ENCODE results near the gene DGKB.

Gene DGKB

DNA sequence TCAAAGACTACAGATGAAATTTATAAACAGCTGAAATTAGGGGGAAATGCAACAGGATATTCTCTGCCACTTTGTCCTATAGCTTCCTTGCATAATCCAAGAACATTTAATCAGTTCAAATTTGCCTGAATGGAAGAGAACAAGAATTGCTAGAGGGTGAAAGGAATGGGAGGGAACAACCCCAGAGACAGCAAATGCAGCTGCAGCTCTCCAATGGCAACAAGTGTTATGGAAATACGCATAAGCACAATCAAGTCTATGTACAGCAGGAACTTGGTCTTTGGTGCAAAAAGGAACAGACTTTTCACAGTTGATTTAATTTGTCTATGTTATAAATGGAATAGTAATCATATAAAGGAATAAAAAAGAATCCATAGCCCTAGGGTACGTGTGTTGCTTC, 644.1 kb downstream of the DGKB start:
- Histone ChIP-seq H3K27ac (no peak overlapping the region), H3K4me3 (no peak overlapping the region)
- TF ChIP-seq, protein P1, sequence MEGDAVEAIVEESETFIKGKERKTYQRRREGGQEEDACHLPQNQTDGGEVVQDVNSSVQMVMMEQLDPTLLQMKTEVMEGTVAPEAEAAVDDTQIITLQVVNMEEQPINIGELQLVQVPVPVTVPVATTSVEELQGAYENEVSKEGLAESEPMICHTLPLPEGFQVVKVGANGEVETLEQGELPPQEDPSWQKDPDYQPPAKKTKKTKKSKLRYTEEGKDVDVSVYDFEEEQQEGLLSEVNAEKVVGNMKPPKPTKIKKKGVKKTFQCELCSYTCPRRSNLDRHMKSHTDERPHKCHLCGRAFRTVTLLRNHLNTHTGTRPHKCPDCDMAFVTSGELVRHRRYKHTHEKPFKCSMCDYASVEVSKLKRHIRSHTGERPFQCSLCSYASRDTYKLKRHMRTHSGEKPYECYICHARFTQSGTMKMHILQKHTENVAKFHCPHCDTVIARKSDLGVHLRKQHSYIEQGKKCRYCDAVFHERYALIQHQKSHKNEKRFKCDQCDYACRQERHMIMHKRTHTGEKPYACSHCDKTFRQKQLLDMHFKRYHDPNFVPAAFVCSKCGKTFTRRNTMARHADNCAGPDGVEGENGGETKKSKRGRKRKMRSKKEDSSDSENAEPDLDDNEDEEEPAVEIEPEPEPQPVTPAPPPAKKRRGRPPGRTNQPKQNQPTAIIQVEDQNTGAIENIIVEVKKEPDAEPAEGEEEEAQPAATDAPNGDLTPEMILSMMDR (IDR thresholded peaks at IDR 0.05), result no peak
- DNase-seq (ENCODE audit: low spot score), result no peak

DNA sequence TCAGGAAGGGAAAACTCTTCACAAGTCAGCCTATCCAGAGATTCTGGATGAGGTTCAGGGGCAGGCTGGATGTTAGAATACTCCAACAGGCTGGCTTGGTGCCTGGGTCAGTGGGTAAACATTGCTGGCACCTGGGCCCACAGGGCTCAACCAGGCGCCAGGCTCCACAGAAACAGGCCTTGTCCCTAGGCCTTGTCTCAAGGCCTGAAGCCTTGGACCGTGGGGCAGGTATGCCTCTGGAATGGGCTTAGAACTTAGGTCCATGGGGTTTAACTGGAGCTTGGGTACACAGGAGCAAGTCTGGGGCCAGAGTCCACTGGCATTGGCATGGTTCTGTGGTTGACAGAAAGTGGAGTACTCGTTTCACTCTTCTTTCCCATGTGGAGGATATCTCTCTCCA, 650.1 kb downstream of the DGKB start:
- no peak for DNase-seq (ENCODE audit: low spot score)
- TF ChIP-seq, protein P1 (IDR thresholded peaks at IDR 0.05), result no peak
- Histone ChIP-seq H3K4me3 (no peak overlapping the region), H3K27ac (no peak overlapping the region)

DNA sequence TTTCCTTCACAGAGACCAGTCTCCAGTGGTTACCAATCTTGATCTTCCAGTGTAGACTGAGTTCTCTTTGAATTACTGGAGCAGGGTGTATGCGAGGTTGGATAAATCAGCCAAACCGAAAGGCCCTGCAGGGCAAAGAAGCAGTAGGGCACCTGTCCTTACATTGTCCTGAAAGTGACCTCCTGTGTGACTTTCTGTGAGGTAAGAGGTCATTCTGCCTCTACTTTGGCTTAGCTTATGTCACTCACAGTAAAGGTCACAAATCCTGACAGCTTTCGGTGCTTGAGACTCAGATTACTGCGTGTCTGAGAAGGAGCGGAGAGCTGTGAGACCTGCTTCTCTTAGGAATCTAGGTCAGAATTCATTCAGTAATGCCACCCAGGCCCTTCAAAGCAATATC, 660.4 kb downstream of the DGKB start:
- TF ChIP-seq, protein P1 (IDR thresholded peaks at IDR 0.05), result no peak
- Histone ChIP-seq H3K27ac (no peak overlapping the region), H3K4me3 (no peak overlapping the region)
- DNase-seq (ENCODE audit: low spot score), result no peak

DNA sequence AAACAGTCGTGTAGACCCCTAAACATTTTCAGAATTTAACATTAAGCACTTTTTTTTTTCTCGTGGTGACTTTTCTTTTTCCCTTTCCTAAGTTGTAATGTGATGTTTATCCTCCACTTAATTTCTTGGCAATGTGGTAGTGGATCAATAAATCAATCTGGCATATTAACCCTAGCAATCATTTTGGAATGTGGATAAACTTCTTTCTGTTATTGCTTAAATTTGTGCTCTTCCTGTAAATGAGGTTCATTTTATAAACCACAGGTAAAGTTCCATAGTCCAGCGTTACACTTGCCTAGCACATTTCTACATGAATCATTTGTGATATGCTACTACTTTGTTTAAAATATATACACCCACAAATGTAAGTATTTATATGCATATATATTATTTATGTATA, 665.7 kb downstream of the DGKB start:
- no peak for DNase-seq (ENCODE audit: low spot score)
- Histone ChIP-seq H3K27ac (no peak overlapping the region), H3K4me3 (no peak overlapping the region)
- TF ChIP-seq, protein P1 (IDR thresholded peaks at IDR 0.05), result no peak

GRCh38 chr7:14235056-14235455, 667.5 kb downstream of the DGKB start:
- H3K4me3 ChIP-seq, result no peak overlapping the region
- no peak for DNase-seq (ENCODE audit: low spot score)
- TF ChIP-seq, protein P1 (IDR thresholded peaks at IDR 0.05), result no peak
- no peak overlapping the region for H3K27ac ChIP-seq

GRCh38 chr7:14233868-14234369, 668.6 kb downstream of the DGKB start:
- H3K4me3 ChIP-seq, result no peak overlapping the region
- TF ChIP-seq, protein P1 (IDR thresholded peaks at IDR 0.05), result no peak
- no peak for DNase-seq (ENCODE audit: low spot score)

GRCh38 chr7:14233076-14233867, 669.3 kb downstream of the DGKB start:
- TF ChIP-seq, protein P1 (IDR thresholded peaks at IDR 0.05), result no peak
- Histone ChIP-seq H3K4me3 (no peak overlapping the region), H3K27ac (no peak overlapping the region)
- no peak for DNase-seq (ENCODE audit: low spot score)

More at GRCh38 chr7:14233868-14234369, 668.6 kb downstream of the DGKB start:
- no peak overlapping the region for H3K27ac ChIP-seq
